DND-41 (cell line): ENCODE data around the gene HPS1.

ENCODE experiments used
- CTCF ChIP-seq: IDR thresholded peaks from 2 replicates; pipeline ENCODE4 v1.5.1; 2012; ENCODE audit warnings: borderline replicate concordance, low read length, moderate library complexity, mild to moderate bottlenecking; ENCODE audit not compliant: poor library complexity, severe bottlenecking; ENCODE audit errors: extremely low read depth
- EZH2 ChIP-seq: IDR thresholded peaks from 3 replicates; pipeline ENCODE4 v1.6.1; 2012; ENCODE audit warnings: borderline replicate concordance, low read depth, mild to moderate bottlenecking, moderate library complexity, low read length, inconsistent platforms; ENCODE audit not compliant: severe bottlenecking

GRCh38 chr10:98420786-98421185 lies 25.9 kb downstream of the HPS1 start:
- TF ChIP-seq CTCF (no peak), EZH2 (no peak)
